GM21786 (cell line): ENCODE results near the gene ZNF507.
"Not testable (repeated sequence)": the region's sequence is repeated elsewhere in the genome, so short reads cannot be mapped to it uniquely, and the experiment has no call there.

Experiments used
- ATAC-seq: cut with Tn5 transposase; IDR thresholded peaks from one replicate; pipeline ENCODE4 v1.9.1; 2021; ENCODE audit not compliant: unreplicated experiment

ZNF507 gene

GRCh38 chr19:32406161-32407003, 61.0 kb downstream of the ZNF507 start:
- ATAC-seq: no peak

- ATAC-seq: no peak
Observed at GRCh38 chr19:32407004-32407992, 61.9 kb downstream of the ZNF507 start.

DNA sequence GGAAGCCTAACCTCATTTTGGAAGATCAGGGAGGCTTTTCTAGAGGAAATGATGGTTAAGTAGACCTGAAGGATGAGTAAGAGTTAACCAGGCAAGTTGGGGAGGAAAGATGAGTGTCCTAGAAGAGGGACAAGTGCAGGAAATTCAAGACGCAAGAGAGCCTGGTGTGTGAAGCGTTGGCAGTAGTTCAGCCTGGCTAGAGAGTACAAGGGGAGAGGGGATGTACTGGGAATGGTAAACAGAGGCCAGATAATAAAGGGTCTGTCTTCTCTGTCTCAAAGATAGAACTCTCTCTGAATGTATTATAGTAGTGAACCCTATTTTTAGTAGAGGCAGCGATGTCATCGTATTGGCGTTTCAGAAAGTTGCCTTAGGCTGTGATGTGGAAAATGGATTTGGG, 69.8 kb downstream of the ZNF507 start:
- no peak for ATAC-seq

- ATAC-seq: no peak
Observed at GRCh38 chr19:32415669-32416068, 70.3 kb downstream of the ZNF507 start.

DNA sequence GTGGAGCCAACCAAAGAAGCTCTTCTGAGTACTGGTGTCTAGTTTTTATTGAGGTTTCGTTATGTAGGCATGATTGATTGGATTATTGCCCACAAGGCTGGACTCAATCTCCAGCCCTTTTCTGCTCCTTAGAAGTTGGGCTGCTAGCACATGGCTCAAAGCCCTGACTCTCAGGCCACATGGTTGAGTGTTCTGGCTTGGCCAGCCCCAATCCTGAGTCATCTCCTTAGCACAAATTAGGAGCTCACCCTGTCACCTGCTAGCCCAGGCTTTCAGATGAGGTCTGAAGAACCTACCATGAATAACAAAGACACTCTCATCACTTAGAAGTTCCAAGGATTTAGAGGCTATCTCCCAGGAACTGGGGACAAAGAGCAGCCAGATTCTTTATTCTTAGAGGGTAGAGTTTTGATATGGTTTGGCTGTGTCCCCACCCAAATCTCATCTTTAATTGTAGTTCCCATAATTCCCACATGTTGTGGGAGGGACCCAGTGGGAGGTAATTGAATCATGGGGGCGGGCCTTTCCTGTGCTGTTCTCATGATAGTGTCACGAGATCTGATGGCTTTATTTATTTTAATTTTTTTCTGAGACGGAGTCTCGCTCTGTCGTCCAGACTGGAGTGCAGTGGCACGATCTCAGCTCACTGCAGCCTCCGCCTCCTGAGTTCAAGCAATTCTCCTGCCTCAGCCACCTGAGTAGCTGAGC, 71.5 kb downstream of the ZNF507 start:
- ATAC-seq: no peak

GRCh38 chr19:32418155-32418554, 72.7 kb downstream of the ZNF507 start:
- no peak for ATAC-seq

DNA sequence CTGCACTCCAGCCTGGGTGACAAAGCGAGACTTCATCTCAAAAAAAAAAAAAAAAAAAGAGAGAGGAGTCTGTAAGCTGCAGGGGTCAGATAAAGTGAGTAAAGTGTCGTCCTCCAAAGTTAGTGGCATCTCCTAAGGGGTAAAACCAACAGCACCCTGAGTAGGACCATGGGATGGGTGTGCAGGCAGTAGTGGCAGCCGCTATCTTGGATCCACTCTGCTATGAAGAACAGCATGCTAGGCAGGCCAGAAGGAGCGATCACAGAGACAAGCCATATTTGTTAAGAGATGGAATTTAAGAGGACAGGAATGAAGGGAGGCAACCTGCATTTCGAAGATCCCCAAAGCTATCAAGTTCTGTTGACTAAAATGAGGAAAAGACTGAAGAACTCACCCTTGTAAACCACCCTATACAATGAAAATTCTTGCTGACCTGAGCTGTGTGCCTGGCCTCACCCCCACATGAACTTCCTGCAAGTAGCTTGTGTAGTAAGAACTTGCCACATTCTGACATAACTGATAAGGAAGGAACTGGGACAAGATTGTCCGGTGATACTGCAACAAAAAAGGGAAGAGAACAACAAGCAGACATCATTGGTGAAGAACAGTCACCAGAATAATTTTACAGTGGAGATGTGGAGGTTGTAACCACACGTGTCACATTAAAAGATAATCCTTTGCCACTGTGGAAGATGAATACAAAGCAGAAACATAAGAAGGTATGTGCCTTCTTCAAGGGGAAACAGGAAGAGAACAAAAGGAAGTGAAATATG, 76.4 kb downstream of the ZNF507 start:
- ATAC-seq: no peak

GRCh38 chr19:32422435-32422834, 77.0 kb downstream of the ZNF507 start:
- no peak for ATAC-seq

DNA sequence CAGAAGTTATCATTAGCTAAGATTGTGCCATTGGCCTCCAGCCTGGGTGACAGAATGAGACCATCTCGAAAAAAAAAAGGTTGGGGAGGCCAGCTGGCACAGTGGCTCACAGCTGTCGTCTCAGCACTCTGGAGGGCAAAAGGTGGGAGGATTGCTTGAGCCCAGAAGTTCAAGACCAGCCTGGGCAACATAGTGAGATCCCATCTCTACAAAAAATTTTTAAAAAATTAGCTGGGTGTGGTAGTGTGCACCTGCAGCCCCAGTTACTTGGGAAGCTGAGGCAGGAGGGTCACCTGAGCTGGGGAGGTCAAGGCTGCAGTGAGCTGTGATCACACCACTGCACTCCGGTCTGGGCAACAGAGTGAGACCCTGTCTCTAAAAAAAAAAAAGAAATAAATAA, 78.5 kb downstream of the ZNF507 start:
- ATAC-seq: not testable (repeated sequence)

DNA sequence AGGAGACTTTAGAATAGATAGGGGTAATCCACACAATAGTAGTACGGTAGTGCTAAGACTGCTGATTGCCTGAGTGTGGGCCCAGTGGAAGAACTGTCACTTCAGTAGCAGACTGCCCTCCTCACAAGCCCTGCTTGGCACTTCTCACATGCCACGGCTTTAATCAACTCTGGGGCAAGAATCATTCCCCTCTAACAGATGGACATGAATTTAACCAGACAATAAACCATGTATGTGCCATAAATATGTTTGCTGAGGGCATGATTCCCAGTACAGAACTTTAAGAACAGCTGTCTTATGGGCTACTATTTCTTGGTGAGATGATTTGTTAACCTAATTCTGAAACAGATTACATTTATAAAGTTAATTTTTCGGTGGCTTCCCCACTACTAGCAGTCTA, 82.1 kb downstream of the ZNF507 start:
- ATAC-seq: no peak

DNA sequence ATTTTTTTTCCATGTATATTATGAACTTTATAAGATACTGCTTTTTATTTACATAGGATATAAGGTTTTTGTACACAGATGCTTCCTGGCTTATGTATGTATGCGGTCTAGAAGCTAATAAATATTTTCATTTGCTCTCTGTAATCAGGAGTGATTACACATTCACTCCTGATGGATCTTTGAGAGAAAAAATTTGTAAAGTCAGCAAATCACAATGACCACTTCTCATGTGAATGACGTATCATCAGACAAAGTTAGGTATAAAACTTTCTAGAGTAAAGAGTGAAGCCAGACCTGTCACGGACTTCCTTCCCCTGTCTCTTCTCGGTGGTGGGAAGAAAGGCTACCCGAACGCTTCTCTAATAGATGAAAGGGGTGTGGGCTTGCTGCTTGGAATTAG, 91.3 kb downstream of the ZNF507 start:
- ATAC-seq: no peak

- ATAC-seq: no peak
Observed at GRCh38 chr19:32437096-32437495, 91.7 kb downstream of the ZNF507 start.
